Endodermal cell (in vitro differentiated cells): ENCODE measurements around the gene MRGPRD. TPM values are rescaled to one million over a fixed set of nuclear protein-coding genes. Genes with fewer than 3 reads are reported as not detected.

Experiments
- DNase-seq: peaks from one replicate; pipeline ENCODE4 v3.0.0-alpha.2; 2017
- H3K27ac ChIP-seq: 2 replicates; pipeline ENCODE4 v1.5.1; 2013; ENCODE audit warnings: mild to moderate bottlenecking, low read depth, low read length, moderate library complexity
- H3K27me3 ChIP-seq: 2 replicates; pipeline ENCODE4 v1.6.1; 2013; ENCODE audit warnings: mild to moderate bottlenecking, low read length, moderate library complexity; ENCODE audit not compliant: insufficient read depth, control insufficient read depth, poor library complexity, severe bottlenecking
- H3K36me3 ChIP-seq: 2 replicates; pipeline ENCODE4 v1.7.0; 2013; ENCODE audit warnings: mild to moderate bottlenecking, low read length, moderate library complexity; ENCODE audit not compliant: control insufficient read depth, insufficient read depth
- H3K4me1 ChIP-seq: one replicate; pipeline ENCODE4 v1.7.0; 2013; ENCODE audit warnings: low read length; ENCODE audit not compliant: control insufficient read depth, insufficient read depth
- H3K4me3 ChIP-seq: 2 replicates; pipeline ENCODE4 v1.5.1; 2013; ENCODE audit warnings: mild to moderate bottlenecking, low read length, moderate library complexity
- H3K9ac ChIP-seq: 2 replicates; pipeline ENCODE4 v1.6.1; 2013; ENCODE audit warnings: mild to moderate bottlenecking, low read length, moderate library complexity; ENCODE audit not compliant: poor library complexity, severe bottlenecking; ENCODE audit errors: extremely low read depth
- H3K9me3 ChIP-seq: 2 replicates; pipeline ENCODE4 v1.6.1; 2013; ENCODE audit warnings: mild to moderate bottlenecking, low read length, moderate library complexity; ENCODE audit not compliant: control insufficient read depth
- H3K27ac Mint-ChIP-seq: 2 replicates; pipeline ENCODE4 v1.8.0; 2020; ENCODE audit warnings: mixed read lengths
- H3K27me3 Mint-ChIP-seq: 2 replicates; pipeline ENCODE4 v1.8.0; 2021; ENCODE audit warnings: mild to moderate bottlenecking, mixed read lengths; ENCODE audit not compliant: insufficient read depth
- H3K36me3 Mint-ChIP-seq: 2 replicates; pipeline ENCODE4 v1.8.0; 2020; ENCODE audit warnings: low read depth, mixed read lengths
- H3K4me1 Mint-ChIP-seq: 2 replicates; pipeline ENCODE4 v1.8.0; 2020; ENCODE audit warnings: mixed read lengths
- H3K4me3 Mint-ChIP-seq: 2 replicates; pipeline ENCODE4 v1.8.0; 2020; ENCODE audit warnings: mild to moderate bottlenecking, moderate library complexity, mixed read lengths
- H3K9me3 Mint-ChIP-seq: 2 replicates; pipeline ENCODE4 v1.8.0; 2020; ENCODE audit warnings: mild to moderate bottlenecking, mixed read lengths
- CTCF ChIP-seq: fragments of 200-600 bp; sonication (generic); conservative IDR thresholded peaks from 2 replicates; pipeline ENCODE4 v1.5.0; 2021; ENCODE audit warnings: antibody characterized with exemption, mild to moderate bottlenecking
- WGBS, 2 experiments: methylation state at CpG; one replicate each; pipeline versions ENCODE4 v1.1.5 to v1.1.7; 2013; ENCODE audit warnings: missing lambda C conversion rate in 2 of 2, mixed read lengths in 1 of 2; ENCODE audit not compliant: insufficient coverage in 1 of 2, insufficient read length in 1 of 2; 5-methylcytosine and 5-hydroxymethylcytosine counted together
- total RNA-seq, 2 donors: library from RNA; stranded (reverse); fragmentation: NEBNext Ultra II Directional in 1 of 2; extraction: Animal tissue kit (Norgen Biotek cat#: 25700) in 1 of 2; gene quantifications; 2 replicates in 1 of 2; 3 replicates in 1 of 2; pipeline ENCODE4 v1.2.1, GENCODE V29; 2021

Gene MRGPRD
- total RNA-seq, 2 donors from 2014 or later, result not detected

DNA sequence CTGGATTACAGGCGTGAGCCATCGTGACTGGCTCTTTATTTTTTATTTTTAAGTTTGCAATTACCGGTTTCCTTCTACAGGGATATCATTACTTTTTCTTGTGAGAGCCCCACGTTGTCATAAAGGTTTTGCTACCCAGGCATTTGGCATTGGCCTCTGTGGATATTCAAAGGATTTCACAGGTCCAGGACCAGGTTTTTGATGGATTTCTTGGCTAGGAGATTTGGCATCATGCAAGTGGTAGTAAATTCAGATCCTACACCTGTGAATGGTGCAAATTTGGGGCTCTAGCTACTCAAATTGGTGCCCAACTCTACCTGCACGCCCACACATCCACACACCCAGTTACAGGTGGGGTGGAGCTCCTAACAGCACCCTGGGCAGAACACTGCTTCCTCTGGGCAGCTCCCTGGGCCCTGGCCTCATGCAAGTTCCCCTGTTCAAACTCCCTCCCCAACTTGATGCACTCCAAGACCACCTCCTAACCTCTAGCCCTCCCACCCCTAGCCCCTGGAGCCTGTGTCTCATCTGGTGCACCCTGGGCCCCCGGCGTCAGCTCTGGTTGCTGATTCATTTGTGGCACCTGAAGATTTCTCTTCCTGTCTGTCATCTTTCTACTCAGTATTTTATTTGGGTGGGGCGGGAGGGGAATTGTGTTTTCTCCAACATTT, 9.3 kb upstream of the MRGPRD start:
- Histone ChIP-seq H3K4me1 (no peaks in the 10 kb centered on the region), H3K4me3 (no peak overlapping the region), H3K27me3 (peaks cover 20% of the 10 kb centered on the region), H3K9ac (no peak overlapping the region), H3K27ac (no peak overlapping the region), H3K9me3 (peaks cover 5% of the 10 kb centered on the region), H3K36me3 (no peaks in the 10 kb centered on the region)
- no peaks in the 10 kb centered on the region for H3K4me1 Mint-ChIP-seq
- WGBS, 2 experiments, result 89 to 93% methylated on average over 4 to 8 of the region's 8 CpGs
- H3K4me3 Mint-ChIP-seq, result no peak overlapping the region
- no peak for DNase-seq
- H3K27me3 Mint-ChIP-seq, result peaks cover 18% of the 10 kb centered on the region
- no peak for TF ChIP-seq CTCF
- peaks cover 10% of the 10 kb centered on the region for H3K9me3 Mint-ChIP-seq
- no peaks in the 10 kb centered on the region for H3K36me3 Mint-ChIP-seq
- H3K27ac Mint-ChIP-seq, result no peak overlapping the region

DNA sequence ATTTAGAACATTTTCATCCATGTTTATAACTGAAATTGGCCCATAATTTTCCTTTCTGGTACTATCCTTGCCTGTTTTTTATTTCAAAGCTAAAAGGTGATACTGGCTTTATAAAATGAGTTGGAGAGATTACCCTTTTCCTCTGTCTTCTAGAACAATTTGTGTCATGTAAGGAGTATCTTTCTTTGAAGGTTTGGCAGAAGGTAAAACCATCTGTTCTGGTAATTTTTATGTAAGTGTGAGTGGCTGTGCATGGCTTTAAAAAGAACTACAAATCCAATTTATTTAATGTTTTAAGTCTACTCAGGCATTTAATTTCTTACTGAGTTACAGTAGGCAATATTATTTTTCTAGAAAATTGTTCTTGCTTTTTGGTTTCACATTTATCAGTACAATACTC, 7.7 kb upstream of the MRGPRD start:
- no peak overlapping the region for H3K27ac Mint-ChIP-seq
- DNase-seq, result no peak
- H3K27me3 Mint-ChIP-seq, result peaks cover 12% of the 10 kb centered on the region
- H3K4me3 ChIP-seq, result no peak overlapping the region
- H3K27ac ChIP-seq, result no peak overlapping the region
- H3K36me3 ChIP-seq, result no peaks in the 10 kb centered on the region
- no peaks in the 10 kb centered on the region for H3K4me1 ChIP-seq
- peaks cover 12% of the 10 kb centered on the region for H3K27me3 ChIP-seq
- no peaks in the 10 kb centered on the region for H3K36me3 Mint-ChIP-seq
- H3K9me3 Mint-ChIP-seq, result peaks cover 10% of the 10 kb centered on the region
- no peak for TF ChIP-seq CTCF
- H3K4me1 Mint-ChIP-seq, result no peaks in the 10 kb centered on the region
- peaks cover 5% of the 10 kb centered on the region for H3K9me3 ChIP-seq
- no peak overlapping the region for H3K4me3 Mint-ChIP-seq
- no peak overlapping the region for H3K9ac ChIP-seq

DNA sequence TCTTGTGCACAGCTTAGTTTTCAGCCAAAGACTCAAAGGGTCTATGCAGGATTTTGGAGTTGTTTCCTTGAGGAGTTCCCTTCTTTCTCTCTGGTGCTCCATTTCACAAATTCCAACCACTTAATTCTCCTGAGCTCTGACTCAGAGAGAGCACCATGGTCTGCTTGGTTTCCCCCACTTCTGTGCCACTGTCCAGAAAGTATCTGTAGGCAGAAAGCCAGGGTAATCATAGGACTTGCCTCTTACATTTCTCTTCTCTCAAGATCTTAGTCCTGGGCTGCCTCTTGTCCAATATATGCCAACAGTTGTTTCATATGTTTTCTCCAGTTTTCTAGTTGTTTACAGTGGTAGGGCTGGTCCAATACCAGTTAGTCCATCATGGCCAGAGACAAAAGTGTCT, 6.4 kb upstream of the MRGPRD start:
- Histone ChIP-seq H3K9ac (no peak overlapping the region), H3K36me3 (no peaks in the 10 kb centered on the region), H3K27me3 (peaks cover 3% of the 10 kb centered on the region), H3K9me3 (peaks cover 5% of the 10 kb centered on the region), H3K4me1 (no peaks in the 10 kb centered on the region), H3K4me3 (no peak overlapping the region), H3K27ac (no peak overlapping the region)
- H3K27ac Mint-ChIP-seq, result no peak overlapping the region
- TF ChIP-seq CTCF, result no peak
- DNase-seq, result no peak
- no peaks in the 10 kb centered on the region for H3K36me3 Mint-ChIP-seq
- no peaks in the 10 kb centered on the region for H3K4me1 Mint-ChIP-seq
- peaks cover 7% of the 10 kb centered on the region for H3K27me3 Mint-ChIP-seq
- no peak overlapping the region for H3K4me3 Mint-ChIP-seq
- peaks cover 10% of the 10 kb centered on the region for H3K9me3 Mint-ChIP-seq
